ENCODE results near the gene SLC5A5.

DNA sequence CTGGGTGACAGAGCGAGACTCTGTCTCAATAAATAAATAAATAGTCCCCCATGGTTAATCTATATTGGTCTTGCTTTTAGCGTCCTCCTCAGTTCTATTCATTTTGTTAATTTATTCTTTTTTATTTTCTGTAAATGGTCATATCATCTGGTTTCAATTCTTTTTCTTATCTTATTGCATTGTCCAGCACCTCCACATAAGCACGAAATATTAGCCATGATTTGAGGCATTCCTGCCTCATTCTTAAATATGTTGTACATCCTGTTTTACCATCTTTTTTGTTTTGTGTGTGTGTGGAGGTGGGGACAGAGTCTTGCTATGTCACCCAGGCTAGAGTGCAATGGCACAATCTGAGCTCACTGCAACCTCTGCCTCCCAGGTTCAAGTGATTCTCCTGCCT is 36.5 kb downstream of the SLC5A5 start:
- TF ChIP-seq CTCF (IDR thresholded peaks at IDR 0.05; ENCODE audit: low read depth, low read length) (no peak), POLR2A (IDR thresholded peaks at IDR 0.05; ENCODE audit: extremely low read depth, insufficient read length) (no peak)
- TF ChIP-seq, protein P1, sequence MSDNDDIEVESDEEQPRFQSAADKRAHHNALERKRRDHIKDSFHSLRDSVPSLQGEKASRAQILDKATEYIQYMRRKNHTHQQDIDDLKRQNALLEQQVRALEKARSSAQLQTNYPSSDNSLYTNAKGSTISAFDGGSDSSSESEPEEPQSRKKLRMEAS (IDR thresholded peaks at IDR 0.05; ENCODE audit: low read depth, low read length): no peak

Measured in NB4 (cell line).